PC-3 (cell line): ENCODE data around the gene SH3BP5. TPM values are rescaled to one million over a fixed set of nuclear protein-coding genes. Genes with fewer than 3 reads are reported as not detected.

Experiments used
- ATAC-seq: fragments of 200-7000 bp; cut with Tn5 transposase; 2 replicates; pipeline ENCODE4 v1.9.1; 2020; ENCODE audit warnings: mild to moderate bottlenecking, moderate library complexity
- BruUV-seq: library from RNA; stranded (reverse); fragments of 400-500 nt; replicated peaks from 2 replicates; lab custom pipeline; 2021; lab: Mats Ljungman, UMichigan
- CTCF ChIA-PET: fragments of 300-600 bp; sonication (Branson Sonifier 250); formaldehyde crosslinking; loops from one replicate; lab custom pipeline; 2022; ENCODE audit warnings: antibody characterized with exemption; lab: Charles Lee
- POLR2A ChIA-PET: fragments of 300-600 bp; sonication (Branson Sonifier 250); formaldehyde crosslinking; loops from one replicate; lab custom pipeline; 2022; ENCODE audit warnings: antibody characterized with exemption; ENCODE audit not compliant: unreplicated experiment; lab: Charles Lee
- DNase-seq: peaks from one replicate; pipeline ENCODE4 v3.0.0-alpha.2; 2015
- H2AFZ ChIP-seq: fragments of 300-600 bp; sonication (generic); 2 replicates; pipeline ENCODE4 v1.6.0; 2016; ENCODE audit warnings: antibody characterized with exemption, low read length
- H3F3A ChIP-seq: fragments of 300-600 bp; sonication (generic); one replicate; pipeline ENCODE4 v1.6.0; 2017; ENCODE audit warnings: antibody characterized with exemption, low read length, control low read depth, mild to moderate bottlenecking; ENCODE audit not compliant: unreplicated experiment
- H3K27ac ChIP-seq: fragments of 300-600 bp; sonication (generic); 2 replicates; pipeline ENCODE4 v1.5.1; 2016; ENCODE audit warnings: mild to moderate bottlenecking, low read length
- H3K27me3 ChIP-seq: fragments of 300-600 bp; sonication (generic); 2 replicates; pipeline ENCODE4 v1.6.1; 2016; ENCODE audit warnings: low read length, mixed read lengths
- H3K36me3 ChIP-seq: fragments of 300-600 bp; sonication (generic); 2 replicates; pipeline ENCODE4 v1.6.1; 2016; ENCODE audit warnings: low read depth, mixed run types, low read length, mixed read lengths
- H3K4me1 ChIP-seq: fragments of 300-600 bp; sonication (generic); 2 replicates; pipeline ENCODE4 v1.5.1; 2016; ENCODE audit warnings: low read length; ENCODE audit not compliant: insufficient read depth
- H3K4me2 ChIP-seq: fragments of 300-600 bp; sonication (generic); 2 replicates; pipeline ENCODE4 v1.6.0; 2016; ENCODE audit warnings: low read length
- H3K4me3 ChIP-seq: fragments of 300-600 bp; sonication (generic); 2 replicates; pipeline ENCODE4 v1.5.1; 2016; ENCODE audit warnings: mild to moderate bottlenecking, low read length, mixed read lengths
- H3K79me2 ChIP-seq: fragments of 300-600 bp; sonication (generic); 2 replicates; pipeline ENCODE4 v1.6.1; 2017; ENCODE audit warnings: low read length, mixed read lengths
- H3K9ac ChIP-seq: fragments of 300-600 bp; sonication (generic); 2 replicates; pipeline ENCODE4 v1.6.0; 2016; ENCODE audit warnings: mild to moderate bottlenecking, low read length
- H3K9me2 ChIP-seq: fragments of 300-600 bp; sonication (generic); replicated peaks from 2 replicates; pipeline ENCODE4 v1.6.1; 2016; ENCODE audit warnings: mixed run types, low read length, mixed read lengths
- H3K9me3 ChIP-seq: fragments of 300-600 bp; sonication (generic); 2 replicates; pipeline ENCODE4 v1.6.1; 2016; ENCODE audit warnings: low read length, mixed read lengths
- H4K20me1 ChIP-seq: fragments of 300-600 bp; sonication (generic); 2 replicates; pipeline ENCODE4 v1.6.1; 2016; ENCODE audit warnings: low read length, mixed read lengths
- EZH2 ChIP-seq: fragments of 300-600 bp; sonication (generic); IDR thresholded peaks from one replicate; pipeline ENCODE4 v1.6.1; 2017; ENCODE audit warnings: antibody characterized with exemption, mild to moderate bottlenecking, low read length; ENCODE audit not compliant: unreplicated experiment
- EZH2phosphoT487 ChIP-seq: fragments of 300-600 bp; sonication (generic); IDR thresholded peaks from 2 replicates; pipeline ENCODE4 v1.6.1; 2018; ENCODE audit warnings: mild to moderate bottlenecking, antibody characterized with exemption, low read length, borderline replicate concordance
- intact Hi-C: fragments of 100-400 bp; cut with micrococcal nuclease; formaldehyde crosslinking; loops from 2 replicates; pipeline ENCODE4 v1.9.0; 2023
- total RNA-seq: library from RNA; depleted of rRNA; stranded (reverse); fragments of >200 nt; gene quantifications from 2 replicates; pipeline ENCODE4 v1.2.3, GENCODE V29; 2014
- TF ChIP-seq, protein P1 (sequence below): fragments of 300-600 bp; sonication (generic); conservative IDR thresholded peaks from 2 replicates; pipeline ENCODE4 v1.5.1; 2017; ENCODE audit warnings: antibody characterized with exemption, low read depth, mild to moderate bottlenecking, low read length

SH3BP5 gene
- total RNA-seq, 1 experiment from 2014 or later: 21.2 TPM

- Histone ChIP-seq H3K9me2 (no peaks in the 10 kb centered on the region), H3F3A (no peaks in the 10 kb centered on the region), H4K20me1 (no peaks in the 10 kb centered on the region), H3K9me3 (no peaks in the 10 kb centered on the region), H3K79me2 (no peaks in the 10 kb centered on the region), H3K4me3 (no peak overlapping the region), H3K36me3 (peaks cover 51% of the 10 kb centered on the region), H3K27me3 (no peaks in the 10 kb centered on the region), H3K27ac (no peak overlapping the region), H3K4me2 (no peak overlapping the region), H3K4me1 (no peaks in the 10 kb centered on the region), H3K9ac (no peak overlapping the region), H2AFZ (no peak overlapping the region)
- intact Hi-C loops: no loop called here
- ChIA-PET CTCF (no interaction called here), POLR2A (interaction anchor here (0.6 kb wide), 2 partner anchors 10 to 18 kb away, joined by 3 read pairs; no protein-coding TSS in a partner anchor)
- no peak for TF ChIP-seq EZH2phosphoT487
- TF ChIP-seq EZH2: no peak
- TF ChIP-seq, protein P1, sequence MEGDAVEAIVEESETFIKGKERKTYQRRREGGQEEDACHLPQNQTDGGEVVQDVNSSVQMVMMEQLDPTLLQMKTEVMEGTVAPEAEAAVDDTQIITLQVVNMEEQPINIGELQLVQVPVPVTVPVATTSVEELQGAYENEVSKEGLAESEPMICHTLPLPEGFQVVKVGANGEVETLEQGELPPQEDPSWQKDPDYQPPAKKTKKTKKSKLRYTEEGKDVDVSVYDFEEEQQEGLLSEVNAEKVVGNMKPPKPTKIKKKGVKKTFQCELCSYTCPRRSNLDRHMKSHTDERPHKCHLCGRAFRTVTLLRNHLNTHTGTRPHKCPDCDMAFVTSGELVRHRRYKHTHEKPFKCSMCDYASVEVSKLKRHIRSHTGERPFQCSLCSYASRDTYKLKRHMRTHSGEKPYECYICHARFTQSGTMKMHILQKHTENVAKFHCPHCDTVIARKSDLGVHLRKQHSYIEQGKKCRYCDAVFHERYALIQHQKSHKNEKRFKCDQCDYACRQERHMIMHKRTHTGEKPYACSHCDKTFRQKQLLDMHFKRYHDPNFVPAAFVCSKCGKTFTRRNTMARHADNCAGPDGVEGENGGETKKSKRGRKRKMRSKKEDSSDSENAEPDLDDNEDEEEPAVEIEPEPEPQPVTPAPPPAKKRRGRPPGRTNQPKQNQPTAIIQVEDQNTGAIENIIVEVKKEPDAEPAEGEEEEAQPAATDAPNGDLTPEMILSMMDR: no peak
- no TSS peak for BruUV-seq
- ATAC-seq (no peak), DNase-seq (no peak)
Observed at GRCh38 chr3:15255215-15255614, 77.2 kb downstream of the SH3BP5 start.

- no peak for DNase-seq
- TF ChIP-seq, protein P1: no peak
- TF ChIP-seq EZH2phosphoT487 (no peak), EZH2 (no peak)
- Histone ChIP-seq H3F3A (no peaks in the 10 kb centered on the region), H3K79me2 (no peaks in the 10 kb centered on the region), H4K20me1 (no peaks in the 10 kb centered on the region), H3K9me3 (no peaks in the 10 kb centered on the region), H3K4me1 (no peaks in the 10 kb centered on the region), H2AFZ (no peak overlapping the region), H3K4me2 (no peak overlapping the region), H3K36me3 (peaks cover 52% of the 10 kb centered on the region), H3K9ac (no peak overlapping the region), H3K9me2 (no peaks in the 10 kb centered on the region), H3K4me3 (no peak overlapping the region), H3K27me3 (no peaks in the 10 kb centered on the region), H3K27ac (no peak overlapping the region)
- no peak for ATAC-seq
- intact Hi-C loops: no loop called here
- no TSS peak for BruUV-seq
- CTCF ChIA-PET: no interaction called here
- POLR2A ChIA-PET: no interaction called here
Observed at GRCh38 chr3:15253023-15253697, 79.2 kb downstream of the SH3BP5 start.

DNA sequence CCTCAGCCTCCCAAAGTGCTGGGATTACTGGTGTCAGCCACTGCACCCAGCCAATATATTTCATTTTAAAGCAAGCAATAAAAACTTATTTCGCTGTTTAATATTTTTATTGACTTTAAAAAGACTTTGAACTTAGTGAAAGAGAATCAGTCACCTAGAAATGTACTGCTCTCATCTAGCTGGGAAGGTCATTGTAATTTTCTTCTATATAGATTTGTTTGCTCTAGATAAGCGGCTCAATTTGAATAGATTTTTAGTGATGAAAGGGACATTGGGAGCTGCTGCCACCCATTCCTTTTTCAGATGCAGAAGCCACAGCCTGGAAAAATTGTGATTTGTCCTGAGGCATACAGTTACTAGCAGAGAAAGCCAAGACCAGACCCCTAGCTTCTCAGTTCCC lies 86.2 kb downstream of the SH3BP5 start:
- no peaks in the 10 kb centered on the region for H3K79me2 ChIP-seq
- ChIA-PET CTCF (no interaction called here), POLR2A (no interaction called here)
- H3K4me2 ChIP-seq: no peak overlapping the region
- H3K27ac ChIP-seq: no peak overlapping the region
- peaks cover 63% of the 10 kb centered on the region for H3K36me3 ChIP-seq
- no peaks in the 10 kb centered on the region for H3K9me3 ChIP-seq
- no peaks in the 10 kb centered on the region for H3K4me1 ChIP-seq
- DNase-seq (no peak), ATAC-seq (no peak)
- no peaks in the 10 kb centered on the region for H3K9me2 ChIP-seq
- H3K27me3 ChIP-seq: no peaks in the 10 kb centered on the region
- H3F3A ChIP-seq: no peaks in the 10 kb centered on the region
- no TSS peak for BruUV-seq
- no peaks in the 10 kb centered on the region for H4K20me1 ChIP-seq
- intact Hi-C loops: no loop called here
- no peak overlapping the region for H3K4me3 ChIP-seq
- no peak overlapping the region for H3K9ac ChIP-seq
- no peak for TF ChIP-seq EZH2phosphoT487
- no peak for TF ChIP-seq EZH2
- TF ChIP-seq, protein P1: no peak
- H2AFZ ChIP-seq: no peak overlapping the region
